Fibroblast of lung (primary cell): ENCODE results near the gene GPR25. TPM values are rescaled to one million over a fixed set of nuclear protein-coding genes. Genes with fewer than 3 reads are reported as not detected.

ENCODE experiments used
- DNase-seq, 2 donors: peaks; one replicate each; pipeline versions ENCODE4 v3.0.0 to v3.0.0-alpha.2; 2010; ENCODE audit warnings: low read depth in 2 of 2
- H2AFZ ChIP-seq: 2 replicates; pipeline ENCODE4 v1.5.1; 2012; ENCODE audit warnings: low read length, control low read depth, inconsistent platforms
- H3K27ac ChIP-seq: 2 replicates; pipeline ENCODE4 v1.5.1; 2011; ENCODE audit warnings: low read length, control low read depth; ENCODE audit not compliant: insufficient read depth
- H3K27me3 ChIP-seq: 2 replicates; pipeline ENCODE4 v1.5.1; 2011; ENCODE audit warnings: mild to moderate bottlenecking, low read length; ENCODE audit not compliant: control insufficient read depth, insufficient read depth
- H3K36me3 ChIP-seq: 2 replicates; pipeline ENCODE4 v1.5.1; 2011; ENCODE audit warnings: low read length; ENCODE audit not compliant: control insufficient read depth, insufficient read depth
- H3K4me1 ChIP-seq: 2 replicates; pipeline ENCODE4 v1.5.1; 2011; ENCODE audit warnings: low read length; ENCODE audit not compliant: control insufficient read depth, insufficient read depth; ENCODE audit errors: extremely low read depth
- H3K4me2 ChIP-seq: 2 replicates; pipeline ENCODE4 v1.5.1; 2011; ENCODE audit warnings: low read length, control low read depth; ENCODE audit not compliant: insufficient read depth; ENCODE audit errors: extremely low read depth
- H3K4me3 ChIP-seq, 4 experiments: fragments of 200-600 bp in 1 of 4; sonication (generic) in 1 of 4; replicated peaks in 1 of 4; 2 replicates each; pipeline ENCODE4 v1.5.1; 2011 to 2016; ENCODE audit warnings: low read length in 4 of 4, low read depth in 3 of 4, mild to moderate bottlenecking in 3 of 4, control low read depth in 2 of 4, inconsistent platforms in 1 of 4, mixed read lengths in 1 of 4; ENCODE audit not compliant: insufficient read depth in 1 of 4; ENCODE audit errors: control extremely low read depth in 1 of 4
- H3K79me2 ChIP-seq: 2 replicates; pipeline ENCODE4 v1.5.1; 2012; ENCODE audit warnings: mild to moderate bottlenecking, low read length, inconsistent platforms; ENCODE audit not compliant: control insufficient read depth, insufficient read depth
- H3K9ac ChIP-seq: 2 replicates; pipeline ENCODE4 v1.5.1; 2011; ENCODE audit warnings: mild to moderate bottlenecking, low read length, control low read depth; ENCODE audit not compliant: insufficient read depth
- H3K9me3 ChIP-seq: 2 replicates; pipeline ENCODE4 v1.5.1; 2012; ENCODE audit warnings: low read depth, low read length; ENCODE audit not compliant: control insufficient read depth, insufficient read depth
- H4K20me1 ChIP-seq: 2 replicates; pipeline ENCODE4 v1.5.1; 2011; ENCODE audit warnings: low read length; ENCODE audit not compliant: control insufficient read depth, insufficient read depth; ENCODE audit errors: extremely low read depth
- CTCF ChIP-seq, 2 donors: IDR thresholded peaks in 1 of 2; conservative IDR thresholded peaks in 1 of 2; 1 replicate in 1 of 2; 2 replicates in 1 of 2; pipeline ENCODE4 v1.5.1; 2011 to 2012; ENCODE audit warnings: low read length in 2 of 2, control low read depth in 1 of 2, inconsistent platforms in 1 of 2, low read depth in 1 of 2, mild to moderate bottlenecking in 1 of 2
- EZH2 ChIP-seq: IDR thresholded peaks from 2 replicates; pipeline ENCODE4 v1.5.1; 2012; ENCODE audit warnings: low read length, control low read depth, mild to moderate bottlenecking; ENCODE audit errors: missing control alignments
- polyA plus RNA-seq, 2 donors: library from polyadenylated mRNA; depleted of rRNA in 1 of 2; stranded (reverse) in 1 of 2; unstranded in 1 of 2; fragments of >200 nt; gene quantifications; 2 replicates each; pipeline ENCODE4 v1.2.1, GENCODE V29; 2011 to 2012; ENCODE audit warnings: missing spikeins in 1 of 2
- total RNA-seq: library from RNA; depleted of rRNA; stranded (reverse); fragments of >200 nt; gene quantifications from 2 replicates; pipeline ENCODE4 v1.2.1, GENCODE V29; 2014

GPR25 gene
- total and polyA plus RNA-seq, 2 donors (not counting 1 experiment from before 2014, with no cell fraction given), result not detected

DNA sequence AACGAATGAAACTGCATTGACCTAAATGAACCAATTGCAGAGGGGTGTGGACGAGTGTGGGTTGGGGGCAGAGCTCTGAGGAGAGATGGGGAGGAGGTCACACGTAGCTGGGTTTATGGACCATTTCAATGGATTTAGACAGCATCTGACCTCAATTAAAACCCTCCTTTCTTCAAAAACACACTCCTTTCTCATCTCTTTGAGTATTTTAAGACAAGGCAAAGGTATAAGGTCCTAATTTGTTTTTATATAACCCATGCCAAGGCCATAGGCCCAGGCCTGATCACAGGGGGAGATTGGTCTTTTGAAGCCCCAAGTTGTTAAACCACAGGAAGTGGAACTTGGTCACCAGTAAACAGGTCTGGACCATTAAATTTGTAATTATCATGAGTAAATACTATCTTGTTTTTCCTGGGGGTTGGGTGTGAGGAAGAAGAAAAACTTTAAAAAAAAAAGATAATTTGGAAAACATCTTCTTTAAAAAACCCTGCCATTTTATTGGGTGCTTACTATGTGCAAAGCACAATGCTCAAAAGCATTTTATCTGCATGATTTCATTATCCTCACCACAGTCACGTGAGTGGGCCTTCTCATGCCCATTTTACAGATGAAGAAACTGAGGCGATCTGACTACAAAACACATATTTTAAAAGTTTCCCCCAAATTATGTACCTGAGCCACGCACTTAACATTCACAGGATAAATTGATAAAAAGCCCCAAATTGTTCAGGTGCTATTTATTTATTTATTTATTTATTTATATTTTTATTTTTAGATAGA, 13.0 kb downstream of the GPR25 start:
- H3K4me2 ChIP-seq, result no peak overlapping the region
- H3K4me3 ChIP-seq, result no peak overlapping the region
- no peak overlapping the region for H3K9ac ChIP-seq
- H3K27ac ChIP-seq, result no peak overlapping the region
- H2AFZ ChIP-seq, result no peak overlapping the region
- TF ChIP-seq EZH2, result no peak
- no peaks in the 10 kb centered on the region for H3K4me1 ChIP-seq
- no peaks in the 10 kb centered on the region for H4K20me1 ChIP-seq
- no peaks in the 10 kb centered on the region for H3K36me3 ChIP-seq
- DNase-seq, result no peak
- H3K9me3 ChIP-seq, result no peaks in the 10 kb centered on the region
- peaks cover 3% of the 10 kb centered on the region for H3K27me3 ChIP-seq
- no peaks in the 10 kb centered on the region for H3K79me2 ChIP-seq

- DNase-seq, result no peak
- no peaks in the 10 kb centered on the region for H3K36me3 ChIP-seq
- no peak overlapping the region for H3K4me3 ChIP-seq
- no peak overlapping the region for H3K9ac ChIP-seq
- H2AFZ ChIP-seq, result no peak overlapping the region
- no peak overlapping the region for H3K27ac ChIP-seq
- TF ChIP-seq EZH2 (no peak), CTCF (conservative IDR thresholded peaks at IDR 0.05 in 1 of 2, IDR thresholded peaks at IDR 0.05 in 1 of 2; ENCODE audit: low read depth in 1 of 2, low read length in 2 of 2) (no peak)
- H4K20me1 ChIP-seq, result no peaks in the 10 kb centered on the region
- H3K79me2 ChIP-seq, result no peaks in the 10 kb centered on the region
- no peaks in the 10 kb centered on the region for H3K4me1 ChIP-seq
- H3K27me3 ChIP-seq, result peaks cover 4% of the 10 kb centered on the region
- H3K9me3 ChIP-seq, result no peaks in the 10 kb centered on the region
- no peak overlapping the region for H3K4me2 ChIP-seq
Measured at GRCh38 chr1:200886594-200886993, 13.8 kb downstream of the GPR25 start.

- no peak overlapping the region for H3K9ac ChIP-seq
- no peak for DNase-seq
- H3K4me2 ChIP-seq, result no peak overlapping the region
- H3K27ac ChIP-seq, result no peak overlapping the region
- H3K4me3 ChIP-seq, result no peak overlapping the region
- H2AFZ ChIP-seq, result no peak overlapping the region
- H3K36me3 ChIP-seq, result no peaks in the 10 kb centered on the region
- no peaks in the 10 kb centered on the region for H4K20me1 ChIP-seq
- H3K4me1 ChIP-seq, result no peaks in the 10 kb centered on the region
- H3K27me3 ChIP-seq, result peaks cover 8% of the 10 kb centered on the region
- TF ChIP-seq CTCF (conservative IDR thresholded peaks at IDR 0.05 in 1 of 2, IDR thresholded peaks at IDR 0.05 in 1 of 2; ENCODE audit: low read depth in 1 of 2, low read length in 2 of 2) (no peak), EZH2 (no peak)
- H3K79me2 ChIP-seq, result no peaks in the 10 kb centered on the region
- H3K9me3 ChIP-seq, result no peaks in the 10 kb centered on the region
Measured at GRCh38 chr1:200887036-200887435, 14.3 kb downstream of the GPR25 start.
